PFSK-1 (cell line): ENCODE results near the gene TBXAS1.

ENCODE experiments used
- POLR2AphosphoS5 ChIP-seq: IDR thresholded peaks from 2 replicates; pipeline ENCODE4 v1.6.1; 2012; ENCODE audit warnings: low read depth, mild to moderate bottlenecking, control low read depth, low read length, moderate library complexity
- REST ChIP-seq, 2 experiments: IDR thresholded peaks; 2 replicates each; pipeline versions ENCODE4 v1.6.1 to v1.8.0; 2011 to 2012; ENCODE audit warnings: low read depth in 2 of 2, low read length in 2 of 2, control low read depth in 1 of 2, inconsistent platforms in 1 of 2, mild to moderate bottlenecking in 1 of 2, moderate library complexity in 1 of 2; ENCODE audit not compliant: insufficient read depth in 1 of 2
- SIN3A ChIP-seq: IDR thresholded peaks from 2 replicates; pipeline ENCODE4 v1.6.1; 2012; ENCODE audit warnings: mild to moderate bottlenecking, low read length, moderate library complexity, borderline replicate concordance; ENCODE audit not compliant: insufficient read depth
- TAF1 ChIP-seq: IDR thresholded peaks from 2 replicates; pipeline ENCODE4 v1.6.1; 2012; ENCODE audit warnings: low read length, control low read depth, borderline replicate concordance; ENCODE audit not compliant: insufficient read depth

GRCh38 chr7:140061607-140061930 lies 232.5 kb downstream of the TBXAS1 start:
- TF ChIP-seq SIN3A: no peak
- no peak for TF ChIP-seq POLR2AphosphoS5
- no peak for TF ChIP-seq REST (IDR thresholded peaks at IDR 0.05; ENCODE audit: insufficient read depth in 1 of 2, low read depth in 2 of 2, low read length in 2 of 2)
- no peak for TF ChIP-seq TAF1
